Measurements from ENCODE around the gene SMAD9. TPM values are rescaled to one million over a fixed set of nuclear protein-coding genes. Genes with fewer than 3 reads are reported as not detected.

SMAD9 gene
- total and polyA plus RNA-seq, 9 of the 15 experiments (the other 6 are each of a cell fraction or from before 2014, with no cell fraction given), result 0.02 to 0.08 (median 0.03) TPM; not detected in 4

DNA sequence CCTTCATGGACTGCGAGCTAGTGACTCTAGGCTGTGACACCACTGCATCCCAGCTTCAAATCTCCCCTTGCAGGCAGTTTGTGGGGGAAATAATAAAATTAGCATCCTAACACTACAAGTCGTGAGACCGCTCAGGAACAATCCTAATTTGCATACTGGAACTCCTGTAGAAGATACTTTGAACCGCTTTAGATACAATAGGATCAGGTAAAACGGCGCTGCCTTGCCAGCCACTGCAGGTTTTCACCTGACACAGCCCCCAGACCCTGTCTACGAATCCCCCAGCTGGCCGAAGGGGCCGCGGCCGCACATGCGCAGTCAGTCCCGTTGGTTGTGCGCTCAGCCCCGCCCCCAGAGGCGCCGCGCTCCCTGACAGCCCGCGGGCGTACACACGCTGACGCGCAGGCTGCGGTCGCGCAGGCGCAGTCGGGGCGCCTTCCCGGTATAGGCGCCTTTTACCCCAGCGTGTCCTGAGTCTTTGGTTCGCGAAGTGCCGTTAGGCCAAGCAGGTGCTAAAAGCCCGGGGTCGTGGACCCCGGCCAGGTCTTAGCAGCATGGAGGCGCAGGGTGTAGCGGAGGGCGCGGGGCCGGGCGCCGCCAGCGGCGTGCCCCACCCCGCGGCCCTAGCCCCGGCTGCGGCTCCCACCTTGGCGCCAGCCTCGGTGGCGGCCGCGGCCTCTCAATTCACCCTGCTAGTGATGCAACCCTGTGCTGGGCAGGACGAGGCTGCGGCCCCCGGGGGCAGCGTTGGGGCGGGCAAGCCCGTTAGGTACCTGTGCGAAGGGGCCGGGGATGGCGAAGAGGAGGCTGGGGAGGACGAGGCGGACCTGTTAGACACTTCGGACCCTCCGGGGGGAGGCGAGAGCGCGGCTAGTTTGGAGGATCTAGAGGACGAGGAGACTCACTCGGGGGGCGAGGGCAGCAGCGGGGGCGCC is 101.0 kb downstream of the SMAD9 start, which contains the start of gene RFXAP (continued):
- TF ChIP-seq, protein P1, sequence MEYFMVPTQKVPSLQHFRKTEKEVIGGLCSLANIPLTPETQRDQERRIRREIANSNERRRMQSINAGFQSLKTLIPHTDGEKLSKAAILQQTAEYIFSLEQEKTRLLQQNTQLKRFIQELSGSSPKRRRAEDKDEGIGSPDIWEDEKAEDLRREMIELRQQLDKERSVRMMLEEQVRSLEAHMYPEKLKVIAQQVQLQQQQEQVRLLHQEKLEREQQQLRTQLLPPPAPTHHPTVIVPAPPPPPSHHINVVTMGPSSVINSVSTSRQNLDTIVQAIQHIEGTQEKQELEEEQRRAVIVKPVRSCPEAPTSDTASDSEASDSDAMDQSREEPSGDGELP (CRISPR knock-in tag; IDR thresholded peaks at IDR 0.05; ENCODE audit: borderline replicate concordance), result peak; percentile 82
- TF ChIP-seq GATAD2B (IDR thresholded peaks at IDR 0.05; ENCODE audit: borderline replicate concordance) (no peak), ZNF764 (CRISPR knock-in tag; IDR thresholded peaks at IDR 0.05; ENCODE audit: low read depth) (no peak), ZNF79 (CRISPR knock-in tag; IDR thresholded peaks at IDR 0.05; ENCODE audit: low read depth) (no peak), CBX8 (IDR thresholded peaks at IDR 0.05; ENCODE audit: borderline replicate concordance, extremely low read depth, low read depth, low read length, poor library complexity, severe bottlenecking) (no peak), YY1 (IDR thresholded peaks at IDR 0.05; ENCODE audit: borderline replicate concordance in 1 of 3, control insufficient read depth in 1 of 3, extremely low read depth in 1 of 3, insufficient read depth in 3 of 3, insufficient read length in 1 of 3, insufficient replicate concordance in 2 of 3, low read depth in 1 of 3, low read length in 2 of 3) (no peak), SMAD1 (IDR thresholded peaks at IDR 0.05; ENCODE audit: low read depth, low read length, partially characterized antibody) (no peak), ZZZ3 (IDR thresholded peaks at IDR 0.05) (no peak), RBBP5 (IDR thresholded peaks at IDR 0.05; ENCODE audit: borderline replicate concordance, insufficient read depth, low read length, poor library complexity, severe bottlenecking) (peak; percentile 73), SMARCB1 (IDR thresholded peaks at IDR 0.05; ENCODE audit: insufficient read length, low read depth) (no peak), FOXK1 (CRISPR knock-in tag; IDR thresholded peaks at IDR 0.05; ENCODE audit: borderline replicate concordance) (no peak), RBFOX2 (IDR thresholded peaks at IDR 0.05; ENCODE audit: low read depth, low read length) (peak; percentile 78), PTTG1 (tag; IDR thresholded peaks at IDR 0.05; ENCODE audit: low read depth) (no peak), SIN3A (IDR thresholded peaks at IDR 0.05; ENCODE audit: borderline replicate concordance in 2 of 2, control insufficient read depth in 1 of 2, low read depth in 2 of 2, low read length in 2 of 2) (no peak), ZNF24 (IDR thresholded peaks at IDR 0.05) (no peak), EGR1 (conservative IDR thresholded peaks at IDR 0.05) (peak; percentile 13; the same call in 1 of the 2 replicates), NRF1 (conservative IDR thresholded peaks at IDR 0.05 in 1 of 2, IDR thresholded peaks at IDR 0.05 in 1 of 2) (peak; percentile 94 to 95), ZNF41 (CRISPR knock-in tag; conservative IDR thresholded peaks at IDR 0.05) (no peak), FOXK2 (conservative IDR thresholded peaks at IDR 0.05 in 1 of 2, IDR thresholded peaks at IDR 0.05 in 1 of 2; ENCODE audit: low read depth in 2 of 2) (peak; percentile 43 to 52; a peak in 1 of 4 replicates), SPI1 (IDR thresholded peaks at IDR 0.05; ENCODE audit: borderline replicate concordance, low read depth, low read length) (no peak), CHCHD3 (CRISPR knock-in tag; IDR thresholded peaks at IDR 0.05) (no peak), POLR2B (IDR thresholded peaks at IDR 0.05; ENCODE audit: low read depth, partially characterized antibody) (no peak)
- TF ChIP-seq, protein P2, sequence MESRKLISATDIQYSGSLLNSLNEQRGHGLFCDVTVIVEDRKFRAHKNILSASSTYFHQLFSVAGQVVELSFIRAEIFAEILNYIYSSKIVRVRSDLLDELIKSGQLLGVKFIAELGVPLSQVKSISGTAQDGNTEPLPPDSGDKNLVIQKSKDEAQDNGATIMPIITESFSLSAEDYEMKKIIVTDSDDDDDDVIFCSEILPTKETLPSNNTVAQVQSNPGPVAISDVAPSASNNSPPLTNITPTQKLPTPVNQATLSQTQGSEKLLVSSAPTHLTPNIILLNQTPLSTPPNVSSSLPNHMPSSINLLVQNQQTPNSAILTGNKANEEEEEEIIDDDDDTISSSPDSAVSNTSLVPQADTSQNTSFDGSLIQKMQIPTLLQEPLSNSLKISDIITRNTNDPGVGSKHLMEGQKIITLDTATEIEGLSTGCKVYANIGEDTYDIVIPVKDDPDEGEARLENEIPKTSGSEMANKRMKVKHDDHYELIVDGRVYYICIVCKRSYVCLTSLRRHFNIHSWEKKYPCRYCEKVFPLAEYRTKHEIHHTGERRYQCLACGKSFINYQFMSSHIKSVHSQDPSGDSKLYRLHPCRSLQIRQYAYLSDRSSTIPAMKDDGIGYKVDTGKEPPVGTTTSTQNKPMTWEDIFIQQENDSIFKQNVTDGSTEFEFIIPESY (CRISPR knock-in tag; IDR thresholded peaks at IDR 0.05), result no peak

Data from K562 (cell line).